SK-N-MC (cell line): ENCODE results near the gene ELK4.

Source experiments
- DNase-seq: peaks from one replicate; pipeline ENCODE4 v3.0.0-alpha.2; 2011; ENCODE audit warnings: low read depth, low spot score
- H3K27ac ChIP-seq: fragments of 200-600 bp; sonication (generic); 2 replicates; pipeline ENCODE4 v1.5.1; 2016; ENCODE audit warnings: mixed run types
- H3K36me3 ChIP-seq: fragments of 200-600 bp; sonication (generic); 2 replicates; pipeline ENCODE4 v1.6.1; 2017; ENCODE audit warnings: antibody characterized with exemption, low read length, mixed read lengths; ENCODE audit not compliant: insufficient read depth
- H3K4me3 ChIP-seq: fragments of 200-600 bp; sonication (generic); 2 replicates; pipeline ENCODE4 v1.5.1; 2016
- H3K9ac ChIP-seq: fragments of 200-600 bp; sonication (generic); 2 replicates; pipeline ENCODE4 v1.8.0; 2017; ENCODE audit warnings: mixed run types, mixed read lengths; ENCODE audit not compliant: insufficient read length
- H3K9me3 ChIP-seq: fragments of 200-600 bp; sonication (generic); 2 replicates; pipeline ENCODE4 v1.6.1; 2017; ENCODE audit warnings: low read depth, mild to moderate bottlenecking, antibody characterized with exemption, low read length, moderate library complexity, mixed read lengths
- EZH2 ChIP-seq: fragments of 200-600 bp; sonication (generic); IDR thresholded peaks from one replicate; pipeline ENCODE4 v1.6.1; 2017; ENCODE audit warnings: antibody characterized with exemption
- FOXP2 ChIP-seq: optimal IDR thresholded peaks from 2 replicates; pipeline ENCODE3; 2011; ENCODE audit warnings: mild to moderate bottlenecking, moderate library complexity; ENCODE audit not compliant: insufficient read depth; ENCODE audit errors: extremely low read length, control extremely low read depth
- POLR2AphosphoS5 ChIP-seq: IDR thresholded peaks from 2 replicates; pipeline ENCODE4 v1.6.1; 2012; ENCODE audit warnings: mild to moderate bottlenecking, low read depth, low read length, borderline replicate concordance

ELK4 gene

GRCh38 chr1:205631768-205632668, at the start of gene ELK4:
TSS of gene ELK4 (minus strand) at chr1:205632011. CDS start at chr1:205623882, 8,129 bp downstream.
- DNase-seq: peak; percentile 83
- Histone ChIP-seq H3K9me3 (no peaks in the 10 kb centered on the region), H3K27ac (peak within 1 kb of the TSS; percentile 65; the same call in 1 of the 2 replicates), H3K9ac (peak within 1 kb of the TSS; percentile 83), H3K4me3 (peak within 1 kb of the TSS; percentile 90), H3K36me3 (no peaks in the 10 kb centered on the region)
- TF ChIP-seq FOXP2 (peak; percentile 84), POLR2AphosphoS5 (peak; percentile 98), EZH2 (no peak)

- no peak for DNase-seq
- H3K27ac ChIP-seq: no peak overlapping the region
- no peaks in the 10 kb centered on the region for H3K36me3 ChIP-seq
- TF ChIP-seq FOXP2: no peak
- no peak for TF ChIP-seq POLR2AphosphoS5
- TF ChIP-seq EZH2: no peak
- H3K9ac ChIP-seq: no peak overlapping the region
- H3K4me3 ChIP-seq: no peak overlapping the region
- no peaks in the 10 kb centered on the region for H3K9me3 ChIP-seq
Measured at GRCh38 chr1:205681364-205681763, 49.6 kb upstream of the ELK4 start.

- Histone ChIP-seq H3K36me3 (no peaks in the 10 kb centered on the region), H3K27ac (no peak within 1 kb of the TSS), H3K4me3 (peak within 1 kb of the TSS; percentile 88), H3K9ac (peak within 1 kb of the TSS; percentile 53), H3K9me3 (no peaks in the 10 kb centered on the region)
- TF ChIP-seq FOXP2 (no peak), EZH2 (no peak), POLR2AphosphoS5 (no peak)
- no peak for DNase-seq
Measured at GRCh38 chr1:205680073-205680851, 48.5 kb upstream of the ELK4 start, which contains the start of gene SLC45A3. TSS of gene SLC45A3 (minus strand) at chr1:205680509. CDS start at chr1:205664656, 15,853 bp downstream.

- H3K9me3 ChIP-seq: no peaks in the 10 kb centered on the region
- DNase-seq: no peak
- no peak for TF ChIP-seq FOXP2
- TF ChIP-seq POLR2AphosphoS5: no peak
- no peak for TF ChIP-seq EZH2
- no peaks in the 10 kb centered on the region for H3K36me3 ChIP-seq
- peak overlapping the region; percentile 88 for H3K4me3 ChIP-seq
- H3K27ac ChIP-seq: no peak overlapping the region
- no peak overlapping the region for H3K9ac ChIP-seq
Measured at GRCh38 chr1:205678286-205679111, 46.7 kb upstream of the ELK4 start.

GRCh38 chr1:205677167-205677566, 45.4 kb upstream of the ELK4 start:
- Histone ChIP-seq H3K9me3 (no peaks in the 10 kb centered on the region), H3K9ac (no peak overlapping the region), H3K4me3 (no peak overlapping the region), H3K27ac (no peak overlapping the region), H3K36me3 (no peaks in the 10 kb centered on the region)
- TF ChIP-seq EZH2 (no peak), FOXP2 (no peak), POLR2AphosphoS5 (no peak)
- no peak for DNase-seq

GRCh38 chr1:205676597-205676996, 44.8 kb upstream of the ELK4 start:
- no peak overlapping the region for H3K4me3 ChIP-seq
- TF ChIP-seq EZH2 (no peak), POLR2AphosphoS5 (no peak), FOXP2 (no peak)
- no peak for DNase-seq
- no peaks in the 10 kb centered on the region for H3K9me3 ChIP-seq
- H3K9ac ChIP-seq: no peak overlapping the region
- no peaks in the 10 kb centered on the region for H3K36me3 ChIP-seq
- no peak overlapping the region for H3K27ac ChIP-seq

GRCh38 chr1:205676002-205676401, 44.2 kb upstream of the ELK4 start:
- H3K9ac ChIP-seq: no peak overlapping the region
- no peak overlapping the region for H3K4me3 ChIP-seq
- no peak for DNase-seq
- no peak for TF ChIP-seq EZH2
- no peak for TF ChIP-seq FOXP2
- no peak for TF ChIP-seq POLR2AphosphoS5
- no peaks in the 10 kb centered on the region for H3K9me3 ChIP-seq
- no peaks in the 10 kb centered on the region for H3K36me3 ChIP-seq
- H3K27ac ChIP-seq: no peak overlapping the region
